H9 (cell line): ENCODE data around the gene STAC. TPM values are rescaled to one million over a fixed set of nuclear protein-coding genes. Genes with fewer than 3 reads are reported as not detected.

ENCODE experiments used
- DNase-seq: peaks from one replicate; pipeline ENCODE4 v3.0.0-alpha.2; 2017
- H2AFZ ChIP-seq: one replicate; pipeline ENCODE4 v1.6.1; 2013; ENCODE audit warnings: mild to moderate bottlenecking, low read length, control low read depth, moderate library complexity
- H2AK5ac ChIP-seq: 2 replicates; pipeline ENCODE4 v1.6.1; 2013; ENCODE audit warnings: low read length, control low read depth, mixed read lengths; ENCODE audit not compliant: insufficient read length
- H2BK120ac ChIP-seq: one replicate; pipeline ENCODE4 v1.6.1; 2013; ENCODE audit warnings: low read depth, mild to moderate bottlenecking, low read length, control low read depth, inconsistent platforms; ENCODE audit not compliant: poor library complexity, severe bottlenecking
- H2BK12ac ChIP-seq: 2 replicates; pipeline ENCODE4 v1.6.1; 2013; ENCODE audit warnings: low read length, control low read depth, mixed read lengths, low read depth; ENCODE audit not compliant: insufficient read length
- H2BK15ac ChIP-seq: 2 replicates; pipeline ENCODE4 v1.6.1; 2013; ENCODE audit warnings: low read depth, low read length, control low read depth
- H2BK20ac ChIP-seq: one replicate; pipeline ENCODE4 v1.6.1; 2013; ENCODE audit warnings: low read depth, mild to moderate bottlenecking, low read length, control low read depth, inconsistent platforms; ENCODE audit not compliant: poor library complexity, severe bottlenecking
- H2BK5ac ChIP-seq: 2 replicates; pipeline ENCODE4 v1.6.1; 2013; ENCODE audit warnings: low read length, control low read depth, mixed read lengths; ENCODE audit not compliant: insufficient read length
- H3K14ac ChIP-seq: 2 replicates; pipeline ENCODE4 v1.6.1; 2013; ENCODE audit warnings: low read length, control low read depth; ENCODE audit not compliant: insufficient read depth
- H3K18ac ChIP-seq: 2 replicates; pipeline ENCODE4 v1.6.1; 2013; ENCODE audit warnings: low read depth, mild to moderate bottlenecking, mixed read lengths, low read length, control low read depth; ENCODE audit not compliant: insufficient read length
- H3K23ac ChIP-seq: 2 replicates; pipeline ENCODE4 v1.6.1; 2013; ENCODE audit warnings: low read length, control low read depth, mixed read lengths, low read depth; ENCODE audit not compliant: insufficient read length
- H3K23me2 ChIP-seq: 2 replicates; pipeline ENCODE4 v1.6.1; 2013; ENCODE audit warnings: low read depth, mild to moderate bottlenecking, mixed read lengths, low read length, control low read depth; ENCODE audit not compliant: insufficient read length, poor library complexity, severe bottlenecking
- H3K27ac ChIP-seq: 2 replicates; pipeline ENCODE4 v1.5.1; 2013; ENCODE audit warnings: low read length, control low read depth, mixed read lengths, low read depth; ENCODE audit not compliant: insufficient read length
- H3K27me3 ChIP-seq: 2 replicates; pipeline ENCODE4 v1.6.1; 2013; ENCODE audit warnings: low read length, control low read depth, inconsistent platforms; ENCODE audit not compliant: insufficient read depth
- H3K4ac ChIP-seq: 2 replicates; pipeline ENCODE4 v1.6.1; 2013; ENCODE audit warnings: low read depth, mild to moderate bottlenecking, control low read depth, inconsistent platforms, low read length, moderate library complexity
- H3K4me1 ChIP-seq: 2 replicates; pipeline ENCODE4 v1.6.1; 2013; ENCODE audit warnings: low read length, control low read depth, inconsistent platforms; ENCODE audit not compliant: insufficient read depth
- H3K4me2 ChIP-seq: 2 replicates; pipeline ENCODE4 v1.6.1; 2013; ENCODE audit warnings: low read length, control low read depth, mixed read lengths; ENCODE audit not compliant: insufficient read length, insufficient read depth
- H3K56ac ChIP-seq: 2 replicates; pipeline ENCODE4 v1.6.1; 2013; ENCODE audit warnings: low read depth, mild to moderate bottlenecking, mixed read lengths, low read length, control low read depth; ENCODE audit not compliant: insufficient read length
- H3K79me1 ChIP-seq: 2 replicates; pipeline ENCODE4 v1.6.1; 2013; ENCODE audit warnings: low read depth, mild to moderate bottlenecking, moderate library complexity, low read length, control low read depth, inconsistent platforms; ENCODE audit not compliant: insufficient read depth, poor library complexity, severe bottlenecking
- H3K79me2 ChIP-seq: 2 replicates; pipeline ENCODE4 v1.6.1; 2013; ENCODE audit warnings: low read length, control low read depth, inconsistent platforms; ENCODE audit not compliant: insufficient read depth
- H3K9ac ChIP-seq: 2 replicates; pipeline ENCODE4 v1.6.1; 2013; ENCODE audit warnings: low read length, control low read depth, mixed read lengths; ENCODE audit not compliant: insufficient read length; ENCODE audit errors: extremely low read depth
- H3K9me3 ChIP-seq: one replicate; pipeline ENCODE4 v1.6.1; 2013; ENCODE audit warnings: low read depth, low read length, inconsistent platforms; ENCODE audit not compliant: control insufficient read depth
- H3T11ph ChIP-seq: one replicate; pipeline ENCODE4 v1.6.1; 2013; ENCODE audit warnings: mild to moderate bottlenecking, low read length, control low read depth, inconsistent platforms
- H4K20me1 ChIP-seq: one replicate; pipeline ENCODE4 v1.6.1; 2013; ENCODE audit not compliant: control insufficient read depth, insufficient read length, insufficient read depth
- H4K5ac ChIP-seq: 2 replicates; pipeline ENCODE4 v1.6.1; 2013; ENCODE audit warnings: low read depth, mild to moderate bottlenecking, mixed read lengths, low read length, control low read depth; ENCODE audit not compliant: insufficient read length
- H4K8ac ChIP-seq: replicated peaks from 2 replicates; pipeline ENCODE4 v1.6.1; 2013; ENCODE audit warnings: low read length, control low read depth, mixed read lengths, low read depth; ENCODE audit not compliant: insufficient read length
- H4K91ac ChIP-seq: 2 replicates; pipeline ENCODE4 v1.6.1; 2013; ENCODE audit warnings: low read depth, mild to moderate bottlenecking, moderate library complexity, mixed read lengths, low read length, control low read depth; ENCODE audit not compliant: insufficient read length
- H3K27ac Mint-ChIP-seq, 3 experiments: 2 replicates in 2 of 3; 3 replicates in 1 of 3; pipeline ENCODE4 v1.8.0; 2020 to 2021; ENCODE audit warnings: mixed read lengths in 3 of 3, mild to moderate bottlenecking in 1 of 3, moderate library complexity in 1 of 3
- H3K27me3 Mint-ChIP-seq: 2 replicates; pipeline ENCODE4 v1.8.0; 2021; ENCODE audit warnings: low read depth, mild to moderate bottlenecking, moderate library complexity, mixed read lengths
- H3K36me3 Mint-ChIP-seq, 3 experiments: 2 replicates in 2 of 3; 3 replicates in 1 of 3; pipeline ENCODE4 v1.8.0; 2020 to 2021; ENCODE audit warnings: low read depth in 3 of 3, mixed read lengths in 3 of 3; ENCODE audit not compliant: insufficient read depth in 1 of 3
- H3K4me1 Mint-ChIP-seq, 2 experiments: 2 replicates each; pipeline ENCODE4 v1.8.0; 2020; ENCODE audit warnings: mixed read lengths in 2 of 2
- H3K4me3 Mint-ChIP-seq, 2 experiments: 2 replicates in 1 of 2; 3 replicates in 1 of 2; pipeline ENCODE4 v1.8.0; 2020 to 2021; ENCODE audit warnings: mild to moderate bottlenecking in 2 of 2, mixed read lengths in 2 of 2, moderate library complexity in 1 of 2
- H3K9me3 Mint-ChIP-seq, 2 experiments: 2 replicates in 1 of 2; 3 replicates in 1 of 2; pipeline ENCODE4 v1.8.0; 2020; ENCODE audit warnings: mild to moderate bottlenecking in 2 of 2, mixed read lengths in 2 of 2, moderate library complexity in 1 of 2
- WGBS: extraction: QIAGEN DNeasy Blood & Tissue Kit; methylation state at CpG from one replicate; pipeline ENCODE4 v1.1.7; 2013; ENCODE audit warnings: missing lambda C conversion rate, low lambda C conversion rate, mixed read lengths; ENCODE audit not compliant: insufficient read length; ENCODE audit errors: extremely low coverage; 5-methylcytosine and 5-hydroxymethylcytosine counted together
- total RNA-seq: library from RNA; stranded (reverse); gene quantifications from 2 replicates; pipeline ENCODE4 v1.2.1, GENCODE V29; 2021
- TF ChIP-seq, protein P1 (sequence below): fragments of 200-600 bp; sonication (generic); conservative IDR thresholded peaks from 3 replicates; pipeline ENCODE4 v1.8.0; 2021; ENCODE audit warnings: antibody characterized with exemption, mild to moderate bottlenecking

The STAC gene
- total RNA-seq, 1 experiment from 2014 or later, result 3.0 TPM

DNA sequence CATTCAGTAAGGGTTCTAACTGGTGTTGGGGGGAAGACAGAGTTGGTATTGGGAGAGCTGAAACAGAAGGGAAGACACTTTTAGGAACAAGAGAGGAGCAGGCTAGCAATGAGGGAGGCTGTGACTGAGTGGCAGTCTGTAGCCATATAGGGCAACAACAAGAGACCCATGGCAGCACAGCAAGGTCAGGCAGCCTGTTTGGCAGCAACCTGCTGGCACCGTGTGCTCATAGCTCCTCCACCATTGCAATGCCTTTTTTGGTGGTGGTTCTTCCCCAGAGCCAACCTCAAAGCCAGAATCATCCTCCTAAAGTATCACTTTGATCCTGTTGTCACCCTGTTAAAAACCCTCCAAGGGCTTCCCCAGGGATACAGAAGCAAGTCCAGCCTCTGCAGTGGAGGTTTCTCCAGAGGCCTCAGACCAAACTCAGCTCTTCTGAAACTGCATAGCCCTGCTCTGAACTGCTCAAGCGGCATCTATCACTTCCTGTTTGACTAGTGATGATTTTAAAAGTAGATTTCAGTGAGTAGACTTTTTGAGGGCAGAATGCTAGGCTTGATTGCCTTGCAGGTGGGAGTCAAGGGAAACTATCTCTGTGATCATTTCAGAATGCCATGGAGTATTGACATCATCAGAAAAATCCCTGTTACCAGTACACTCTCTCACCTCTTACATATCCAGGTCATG, 176.9 kb downstream of the STAC start:
- H3K4me2 ChIP-seq, result no peak overlapping the region
- H3T11ph ChIP-seq, result no peak overlapping the region
- DNase-seq, result no peak
- Mint-ChIP-seq H3K4me3 (no peak overlapping the region), H3K27ac (no peak overlapping the region), H3K36me3 (no peaks in the 10 kb centered on the region), H3K9me3 (no peaks in the 10 kb centered on the region), H3K27me3 (no peaks in the 10 kb centered on the region), H3K4me1 (no peaks in the 10 kb centered on the region)
- no peaks in the 10 kb centered on the region for H3K23me2 ChIP-seq
- no peak overlapping the region for H3K14ac ChIP-seq
- no CpG with 5 or more reads among the region's 2 CpGs for WGBS
- H4K91ac ChIP-seq, result no peak overlapping the region
- no peaks in the 10 kb centered on the region for H3K9me3 ChIP-seq
- no peak overlapping the region for H3K4ac ChIP-seq
- no peak overlapping the region for H4K5ac ChIP-seq
- H2BK5ac ChIP-seq, result no peak overlapping the region
- no peak overlapping the region for H4K8ac ChIP-seq
- H3K56ac ChIP-seq, result no peak overlapping the region
- no peak overlapping the region for H3K9ac ChIP-seq
- H2AK5ac ChIP-seq, result no peak overlapping the region
- no peak overlapping the region for H2AFZ ChIP-seq
- H3K18ac ChIP-seq, result no peak overlapping the region
- no peak overlapping the region for H2BK15ac ChIP-seq
- TF ChIP-seq, protein P1, sequence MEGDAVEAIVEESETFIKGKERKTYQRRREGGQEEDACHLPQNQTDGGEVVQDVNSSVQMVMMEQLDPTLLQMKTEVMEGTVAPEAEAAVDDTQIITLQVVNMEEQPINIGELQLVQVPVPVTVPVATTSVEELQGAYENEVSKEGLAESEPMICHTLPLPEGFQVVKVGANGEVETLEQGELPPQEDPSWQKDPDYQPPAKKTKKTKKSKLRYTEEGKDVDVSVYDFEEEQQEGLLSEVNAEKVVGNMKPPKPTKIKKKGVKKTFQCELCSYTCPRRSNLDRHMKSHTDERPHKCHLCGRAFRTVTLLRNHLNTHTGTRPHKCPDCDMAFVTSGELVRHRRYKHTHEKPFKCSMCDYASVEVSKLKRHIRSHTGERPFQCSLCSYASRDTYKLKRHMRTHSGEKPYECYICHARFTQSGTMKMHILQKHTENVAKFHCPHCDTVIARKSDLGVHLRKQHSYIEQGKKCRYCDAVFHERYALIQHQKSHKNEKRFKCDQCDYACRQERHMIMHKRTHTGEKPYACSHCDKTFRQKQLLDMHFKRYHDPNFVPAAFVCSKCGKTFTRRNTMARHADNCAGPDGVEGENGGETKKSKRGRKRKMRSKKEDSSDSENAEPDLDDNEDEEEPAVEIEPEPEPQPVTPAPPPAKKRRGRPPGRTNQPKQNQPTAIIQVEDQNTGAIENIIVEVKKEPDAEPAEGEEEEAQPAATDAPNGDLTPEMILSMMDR, result no peak
- no peak overlapping the region for H2BK20ac ChIP-seq
- H3K27ac ChIP-seq, result no peak overlapping the region
- H3K79me1 ChIP-seq, result no peaks in the 10 kb centered on the region
- no peaks in the 10 kb centered on the region for H3K27me3 ChIP-seq
- H2BK12ac ChIP-seq, result no peak overlapping the region
- H2BK120ac ChIP-seq, result no peak overlapping the region
- no peaks in the 10 kb centered on the region for H4K20me1 ChIP-seq
- H3K79me2 ChIP-seq, result no peaks in the 10 kb centered on the region
- H3K4me1 ChIP-seq, result no peaks in the 10 kb centered on the region
- H3K23ac ChIP-seq, result no peak overlapping the region
